CD1c-positive myeloid dendritic cell (primary cell): ENCODE results near the gene BCR.

Experiments used
- DNase-seq: peaks from one replicate; pipeline ENCODE4 v3.0.0-alpha.2; 2016; ENCODE audit errors: extremely low spot score

BCR gene

DNA sequence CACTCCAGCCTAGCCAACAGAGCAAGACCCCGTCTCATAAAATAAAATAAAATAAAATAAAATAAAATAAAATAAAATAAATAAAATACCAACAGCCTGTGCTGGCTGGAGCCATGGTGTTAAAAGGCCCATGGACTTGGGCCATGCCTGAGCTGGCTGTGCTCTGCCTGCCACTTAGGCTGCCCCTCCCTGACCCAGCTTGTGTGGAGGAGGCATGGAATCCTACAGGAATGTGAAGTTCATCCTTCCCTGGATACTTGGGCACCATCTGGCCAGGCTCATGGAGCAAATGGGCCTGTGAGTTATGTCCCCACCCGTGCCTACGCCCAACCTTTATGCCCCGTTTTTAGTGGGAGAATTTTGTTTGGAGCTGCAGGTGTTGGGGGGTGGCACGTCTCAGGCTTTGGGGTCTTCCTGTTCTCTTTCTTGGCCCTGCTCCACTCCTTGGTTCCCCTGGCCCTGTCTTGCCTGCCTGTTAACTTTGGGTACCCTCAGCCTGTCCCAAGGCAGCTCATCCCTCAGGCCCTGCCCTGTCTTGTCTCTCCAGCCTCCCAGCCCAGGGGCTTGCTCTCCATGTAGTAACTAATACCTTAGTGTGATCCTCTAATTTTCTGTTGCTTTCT, 51.3 kb downstream of the BCR start:
- DNase-seq, result no peak

DNA sequence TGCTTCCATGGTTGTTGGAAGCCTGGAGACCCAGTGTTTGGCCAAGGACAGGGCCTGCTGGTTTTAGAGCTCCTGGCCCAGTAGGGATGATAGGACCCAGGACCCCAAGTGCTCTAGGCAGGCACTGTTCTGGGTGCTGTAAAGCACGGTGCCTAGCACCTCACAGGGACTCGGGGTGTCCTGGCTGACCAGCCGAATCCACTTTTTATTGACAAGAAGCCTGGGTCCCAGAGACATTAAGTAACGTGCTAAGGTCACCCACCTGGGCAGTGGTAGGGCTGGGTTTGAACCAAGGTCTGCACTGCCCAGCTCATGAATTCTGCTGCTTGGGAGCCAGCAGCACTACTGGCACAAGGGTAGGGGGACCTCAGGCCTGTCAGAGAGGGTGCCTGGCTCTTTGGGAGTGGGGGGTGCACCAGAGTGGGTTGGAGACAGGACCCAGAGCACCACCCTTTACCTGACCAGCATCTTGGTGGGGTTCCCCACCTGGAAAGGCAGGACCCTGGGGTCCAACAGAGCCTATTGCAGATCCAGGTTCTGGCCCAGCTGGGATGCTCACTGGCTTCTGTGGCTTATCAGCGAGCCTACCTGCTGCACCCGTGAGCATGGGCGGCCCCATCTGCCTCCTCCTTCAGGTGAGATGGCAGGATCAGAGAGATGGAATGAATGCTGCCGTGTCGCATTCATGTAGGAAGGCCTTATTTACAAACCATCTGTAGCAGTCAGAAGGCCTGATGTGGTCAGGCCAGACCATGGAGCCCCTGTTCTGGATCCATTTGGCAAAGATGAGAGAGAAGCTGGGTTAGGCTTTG, 52.0 kb downstream of the BCR start:
- DNase-seq, result no peak

DNA sequence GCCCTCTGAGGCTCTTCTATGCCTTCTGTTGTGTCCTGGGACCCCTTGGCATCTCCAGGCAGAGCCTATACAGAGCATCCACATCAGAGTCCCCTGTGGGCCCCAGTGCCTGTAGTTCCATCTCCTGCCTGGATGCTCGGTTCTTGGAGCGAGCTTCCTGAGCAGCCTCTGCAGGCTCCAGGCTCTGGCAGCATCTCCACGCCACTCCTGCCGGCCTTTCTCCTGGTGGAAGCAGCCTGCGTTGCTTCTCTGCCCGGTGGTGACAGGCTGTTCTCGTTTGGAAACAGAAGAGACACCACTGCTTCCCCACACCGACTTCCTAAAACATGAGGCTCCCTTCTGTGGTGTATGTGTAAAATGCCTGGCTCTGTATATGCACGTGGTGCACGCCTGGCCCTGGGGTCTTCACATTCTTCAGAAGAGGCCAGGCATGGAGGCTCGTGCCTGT, 52.8 kb downstream of the BCR start:
- peak; percentile 22 for DNase-seq

DNA sequence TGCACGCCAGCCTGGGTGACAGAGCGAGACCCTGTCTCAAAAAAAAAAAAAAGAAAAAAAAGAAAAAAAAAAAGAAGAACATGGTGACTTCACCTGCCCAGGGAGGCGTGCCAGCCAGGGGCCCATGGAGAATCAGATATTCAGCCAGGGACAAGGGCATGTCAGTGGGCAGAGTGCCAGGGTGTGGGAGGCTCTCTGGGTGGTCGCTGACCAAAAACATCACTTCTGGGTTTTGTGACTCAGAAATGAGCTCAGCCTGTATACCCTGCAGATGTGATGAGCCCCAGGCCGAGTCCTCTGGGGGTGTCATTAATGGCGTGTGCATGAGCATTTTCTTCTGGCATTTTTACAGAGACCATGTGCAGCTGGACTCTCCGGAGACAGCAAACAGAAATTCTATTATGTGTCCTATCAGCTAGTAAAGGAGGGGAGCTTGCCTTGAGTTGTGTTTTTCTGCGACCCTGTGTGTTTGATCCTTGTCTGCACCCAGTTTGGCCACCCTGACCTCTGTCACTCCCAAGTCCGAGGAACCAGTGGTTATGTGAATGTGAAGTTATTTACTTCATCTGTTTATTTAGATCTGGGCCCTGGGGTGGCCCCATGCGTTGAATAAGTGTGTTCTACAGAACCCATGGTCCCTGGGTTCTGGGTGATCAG, 53.6 kb downstream of the BCR start:
- DNase-seq, result no peak

DNA sequence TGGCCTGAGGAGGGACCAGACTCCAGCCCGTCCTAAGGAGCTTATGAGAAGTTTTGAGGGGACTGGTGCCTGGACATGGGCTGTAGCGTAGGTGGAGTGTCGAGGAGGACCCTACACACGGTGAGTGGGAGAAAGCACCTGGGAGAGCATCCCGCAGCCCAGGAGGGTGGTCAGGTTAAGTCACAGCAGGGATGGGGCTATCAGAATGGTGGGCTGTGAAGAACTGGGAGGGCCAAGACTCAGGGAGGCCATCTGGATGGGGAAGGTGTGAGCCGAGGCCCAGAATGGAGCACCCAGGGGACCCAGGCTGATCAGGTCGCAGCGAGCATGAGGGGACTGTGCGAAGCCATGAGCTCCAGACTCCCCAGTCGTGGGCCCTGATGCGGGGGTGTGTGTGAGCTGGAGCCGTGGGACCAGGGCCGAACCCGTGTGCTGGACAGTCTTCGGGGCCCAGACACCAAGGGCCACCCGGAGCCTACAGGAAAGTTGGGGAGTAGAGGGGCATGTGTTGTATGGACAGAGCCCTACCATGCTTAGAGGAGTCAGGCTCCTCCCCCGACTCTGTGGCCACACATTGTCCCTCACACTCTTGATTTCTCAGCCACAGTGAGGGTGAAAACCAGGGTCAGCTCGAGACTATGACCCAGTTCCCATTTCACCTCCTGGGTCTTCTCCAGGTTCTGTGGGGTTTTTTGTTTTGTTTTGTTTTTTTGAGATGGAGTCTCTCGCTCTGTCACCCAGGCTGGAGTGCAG, 54.3 kb downstream of the BCR start:
- no peak for DNase-seq

DNA sequence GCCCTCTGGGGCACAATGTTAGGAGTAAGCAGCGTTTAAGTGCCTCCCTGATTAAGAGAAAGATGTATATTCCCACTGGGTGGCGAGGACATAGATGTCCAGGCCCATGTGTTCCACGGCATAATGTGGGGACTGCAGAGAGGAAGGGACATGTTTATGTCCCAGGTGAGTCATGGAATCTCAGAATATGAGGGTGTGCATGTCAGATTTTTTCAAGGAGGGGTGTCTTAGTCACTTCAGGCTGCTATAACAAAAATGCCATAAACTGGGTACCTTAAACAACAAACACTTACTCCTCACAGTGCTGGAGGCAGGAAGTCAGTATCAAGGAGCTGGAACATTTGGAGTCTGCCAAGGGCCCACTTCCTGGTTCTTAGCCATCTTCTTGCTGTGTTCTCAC, 55.1 kb downstream of the BCR start:
- no peak for DNase-seq

DNA sequence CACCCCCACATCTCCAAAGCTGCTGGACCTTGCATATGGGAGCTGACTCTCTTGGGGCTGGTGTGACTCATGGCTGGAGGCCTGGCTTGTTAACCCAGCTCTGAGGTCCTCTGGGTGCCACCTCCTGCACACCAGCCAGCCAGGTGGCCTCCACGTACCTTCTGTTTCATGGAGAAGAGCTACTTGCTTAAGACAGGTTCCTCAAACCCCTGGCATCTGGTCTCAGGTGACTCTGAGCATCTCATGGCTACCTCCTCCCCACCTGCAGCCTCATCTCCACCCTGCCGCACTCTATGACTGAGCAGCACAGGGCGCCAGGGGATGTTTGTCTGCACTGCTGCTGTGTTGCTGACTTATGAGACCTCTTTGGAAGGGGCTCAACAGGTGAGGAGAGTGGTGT, 55.7 kb downstream of the BCR start:
- no peak for DNase-seq

DNA sequence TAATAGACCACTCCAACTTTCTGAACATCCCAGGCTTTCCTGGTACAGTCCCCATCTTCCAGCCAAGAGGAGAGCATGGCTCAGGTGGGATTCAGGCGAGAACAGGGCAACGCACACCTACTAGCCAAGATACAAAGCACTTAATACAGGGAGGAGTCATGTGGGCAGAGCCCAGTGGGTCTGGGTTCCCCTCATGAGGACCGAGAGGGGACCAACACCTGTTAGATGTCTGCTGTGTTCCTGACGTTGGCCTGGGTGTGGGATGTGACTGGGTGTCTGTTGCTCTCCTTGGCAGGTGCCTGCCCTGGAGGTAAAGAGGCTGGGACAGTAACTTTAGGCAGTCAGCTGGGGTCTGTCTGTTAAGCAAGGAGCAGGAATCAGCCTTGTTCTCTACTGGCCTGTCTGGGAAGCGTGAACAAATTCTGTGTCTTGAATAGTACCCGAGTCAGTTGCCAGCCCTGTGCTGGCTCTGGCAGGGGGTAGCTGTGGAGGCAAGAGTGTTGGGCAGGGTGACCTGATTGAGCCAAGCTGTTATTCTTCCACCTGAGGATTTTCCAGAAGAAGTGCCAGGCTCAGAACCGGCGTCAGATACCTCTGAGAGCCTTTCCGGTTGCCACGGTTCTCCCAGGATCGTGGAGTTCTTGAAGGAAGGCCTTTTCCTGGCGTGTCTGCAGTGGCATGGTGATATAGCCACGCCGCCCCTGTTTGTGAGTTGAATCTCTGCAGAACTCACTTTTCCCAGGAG, 56.3 kb downstream of the BCR start:
- no peak for DNase-seq

DNA sequence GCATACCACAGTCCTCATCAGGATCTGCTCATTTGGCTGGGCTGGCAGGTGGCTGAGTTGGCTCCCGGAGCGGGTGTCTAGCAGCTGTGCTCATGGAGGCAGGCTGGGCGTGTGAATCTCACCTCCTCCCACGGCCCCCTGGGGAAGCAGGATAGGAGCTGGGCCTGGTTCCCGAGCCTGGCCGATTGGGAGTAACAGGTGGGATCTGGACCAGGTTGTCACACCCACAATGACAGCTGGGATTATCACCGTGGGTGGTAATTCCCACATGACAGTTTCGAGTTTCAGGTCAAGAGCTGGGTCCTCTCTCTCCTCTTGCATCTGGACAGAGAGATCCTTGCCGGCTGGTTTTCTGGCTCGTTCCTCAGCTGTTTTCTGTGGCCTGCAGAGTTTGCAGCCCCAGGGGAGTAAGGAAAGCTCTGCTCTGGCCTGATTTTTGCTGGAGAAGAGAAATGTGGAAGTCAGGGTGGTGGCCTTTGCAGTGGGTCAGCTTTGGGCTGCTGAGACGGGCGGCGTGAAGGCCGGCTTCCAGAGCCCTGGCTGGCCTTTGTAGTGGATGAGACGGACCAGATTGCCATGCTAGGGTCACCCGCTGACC, 57.0 kb downstream of the BCR start:
- DNase-seq, result no peak

DNA sequence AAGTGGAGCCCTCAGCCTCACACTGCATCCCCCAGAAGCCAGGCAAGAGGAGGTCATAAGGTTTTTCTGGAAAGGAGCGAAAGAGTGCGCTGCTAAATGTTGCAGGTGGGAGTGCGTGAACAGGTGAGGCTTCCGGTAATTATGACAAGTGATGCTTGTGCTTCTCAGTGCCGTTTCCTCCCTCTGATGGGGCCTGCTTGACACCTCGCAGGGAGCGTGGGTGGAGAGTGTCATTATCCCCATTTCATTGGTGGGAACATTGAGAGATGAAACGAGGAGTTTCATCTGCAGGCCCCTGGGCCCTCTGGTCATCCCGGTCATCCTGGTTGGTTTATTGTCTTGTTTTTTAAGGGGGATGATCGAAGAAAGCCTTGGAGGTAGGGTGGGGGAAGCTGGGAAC, 57.5 kb downstream of the BCR start:
- DNase-seq, result no peak

DNA sequence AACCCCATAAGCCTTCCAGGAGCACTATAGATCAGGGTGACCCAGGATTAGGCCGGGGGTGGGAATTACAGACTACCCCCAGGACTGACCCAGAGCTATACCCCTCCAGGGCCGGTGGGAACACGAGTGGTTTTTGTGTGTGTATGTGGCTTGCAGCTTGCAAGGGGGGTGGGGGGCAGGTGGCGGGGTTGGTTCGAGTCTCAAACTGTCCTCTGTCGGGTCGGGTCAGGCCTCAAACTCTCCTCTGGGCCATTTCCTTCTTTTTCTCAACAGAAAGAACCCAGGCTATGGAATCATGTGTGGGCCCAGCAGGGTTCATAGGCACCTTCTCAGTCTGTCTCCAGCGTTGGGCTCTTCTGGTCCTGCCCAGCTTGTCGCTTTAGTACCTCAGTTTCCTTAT, 58.4 kb downstream of the BCR start:
- DNase-seq, result no peak

DNA sequence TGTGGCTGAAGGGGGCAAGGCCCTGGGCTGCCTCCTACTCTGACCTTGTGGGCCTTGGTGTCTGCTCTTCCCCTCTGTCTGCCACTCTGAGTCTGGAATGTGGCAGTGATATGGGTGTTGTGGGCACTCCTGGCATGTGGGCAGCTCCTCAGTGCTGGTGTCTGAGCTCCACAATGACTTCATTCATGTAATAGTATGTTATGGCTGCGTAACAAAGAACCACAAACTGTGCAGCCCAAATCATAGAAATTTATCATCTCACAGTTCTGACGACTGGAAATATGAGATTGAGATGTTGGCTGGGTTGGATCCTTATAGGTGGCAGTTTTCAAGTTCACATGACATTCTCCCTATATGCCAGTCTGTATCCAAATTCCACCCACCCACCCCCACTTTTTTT, 59.1 kb downstream of the BCR start:
- DNase-seq, result no peak

DNA sequence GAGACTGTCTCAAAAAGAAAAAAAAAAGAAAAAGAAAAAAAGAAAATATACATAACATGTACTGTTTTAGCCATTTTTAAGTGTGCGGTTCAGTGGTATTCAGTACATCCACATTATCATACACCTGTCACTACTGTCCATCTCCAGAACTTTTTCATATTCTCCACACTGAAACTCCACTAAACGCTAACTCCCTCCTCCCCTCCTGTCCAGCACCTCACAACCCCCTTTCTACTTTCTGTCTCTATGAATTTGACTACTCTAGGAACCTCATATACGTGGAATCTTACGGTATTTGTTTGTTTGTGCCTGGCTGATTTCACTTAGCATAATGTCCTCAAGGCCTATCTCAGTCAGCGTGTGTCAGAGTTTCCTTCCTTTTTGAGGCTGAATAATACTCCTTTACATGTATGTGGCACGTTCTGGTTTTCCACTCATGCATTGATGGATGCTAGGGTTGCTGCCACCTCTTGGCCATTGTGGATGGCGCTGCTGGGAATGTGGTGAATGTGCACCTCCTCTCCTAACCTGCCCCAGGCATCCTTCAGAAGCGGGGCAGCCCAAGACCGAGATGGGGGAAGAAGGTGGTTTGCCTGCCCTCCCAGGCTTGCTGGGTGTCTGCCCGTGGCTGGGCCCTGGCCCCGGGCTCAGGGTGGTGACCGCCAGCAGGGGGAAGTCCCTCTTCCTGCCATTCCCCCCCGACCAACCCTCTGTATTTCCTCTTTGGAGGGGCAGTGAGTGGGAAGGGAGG, 60.5 kb downstream of the BCR start:
- no peak for DNase-seq

DNA sequence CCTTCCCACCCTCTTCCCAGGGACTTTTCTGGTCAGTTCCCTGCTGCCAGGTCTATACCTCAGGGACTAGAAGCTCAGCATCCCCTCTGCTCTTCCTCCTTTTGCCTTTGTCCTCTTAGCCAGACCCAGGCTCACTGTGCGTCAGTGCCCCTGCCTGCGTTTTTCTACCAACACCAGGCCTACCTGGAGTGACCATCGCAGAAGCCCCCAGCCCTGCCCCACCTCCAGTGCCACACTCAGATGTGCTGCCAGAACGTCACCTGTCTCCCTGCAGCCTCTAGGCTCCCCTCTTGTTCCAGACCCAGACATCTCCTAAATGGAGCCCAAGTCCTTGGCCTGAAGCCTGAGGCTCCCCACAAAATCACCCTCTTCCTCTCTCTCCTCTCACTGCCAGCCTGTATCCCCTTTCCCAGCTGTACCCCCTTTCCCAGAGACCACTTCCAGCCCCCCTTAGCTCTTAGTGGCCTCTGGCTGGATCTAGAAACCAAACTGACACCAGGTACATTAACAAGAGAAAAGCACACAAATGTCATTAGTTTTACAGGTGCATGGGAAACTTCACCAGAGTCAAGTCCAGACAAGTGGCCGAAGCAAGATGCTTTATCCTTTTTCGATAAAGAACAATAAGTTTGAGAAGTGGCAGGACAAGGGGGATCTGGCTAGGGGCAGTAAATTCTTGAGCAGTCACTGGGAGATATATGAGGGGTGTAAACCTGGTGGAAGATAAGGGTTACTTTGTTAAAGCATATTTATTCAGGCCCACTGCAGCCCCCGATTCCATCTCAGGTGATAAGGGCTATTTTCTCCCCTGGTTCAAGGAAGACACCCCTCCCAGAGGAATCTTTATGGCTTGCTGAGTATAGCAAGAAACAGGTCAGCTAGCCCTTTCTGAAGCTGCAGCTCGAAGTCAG, 61.5 kb downstream of the BCR start:
- no peak for DNase-seq

DNA sequence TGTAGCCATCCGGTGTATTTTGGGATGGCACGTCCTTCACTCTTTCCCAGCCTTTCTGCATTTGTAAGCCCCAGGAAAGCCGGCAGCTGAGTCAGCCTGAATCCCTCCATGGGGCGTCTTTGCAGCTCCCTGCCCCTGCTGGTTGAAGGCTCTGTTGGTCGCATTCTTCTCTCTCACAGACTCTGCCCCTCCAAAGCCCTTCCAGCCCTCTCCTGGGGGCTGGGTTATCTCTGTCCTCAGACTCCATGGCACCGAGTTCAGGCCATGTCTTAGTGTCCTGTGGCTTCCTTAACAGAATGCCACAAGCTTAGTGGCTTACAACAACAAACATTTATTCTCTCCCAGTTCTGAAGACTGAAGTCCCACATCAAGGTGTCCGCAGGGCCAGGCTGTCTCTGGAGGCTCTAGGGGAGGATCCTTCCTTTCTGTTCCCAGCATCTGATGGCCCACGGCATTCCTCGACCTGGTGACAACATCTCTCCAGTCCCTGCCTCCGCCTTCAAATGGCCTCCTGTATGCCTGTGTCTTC, 62.2 kb downstream of the BCR start:
- no peak for DNase-seq

DNA sequence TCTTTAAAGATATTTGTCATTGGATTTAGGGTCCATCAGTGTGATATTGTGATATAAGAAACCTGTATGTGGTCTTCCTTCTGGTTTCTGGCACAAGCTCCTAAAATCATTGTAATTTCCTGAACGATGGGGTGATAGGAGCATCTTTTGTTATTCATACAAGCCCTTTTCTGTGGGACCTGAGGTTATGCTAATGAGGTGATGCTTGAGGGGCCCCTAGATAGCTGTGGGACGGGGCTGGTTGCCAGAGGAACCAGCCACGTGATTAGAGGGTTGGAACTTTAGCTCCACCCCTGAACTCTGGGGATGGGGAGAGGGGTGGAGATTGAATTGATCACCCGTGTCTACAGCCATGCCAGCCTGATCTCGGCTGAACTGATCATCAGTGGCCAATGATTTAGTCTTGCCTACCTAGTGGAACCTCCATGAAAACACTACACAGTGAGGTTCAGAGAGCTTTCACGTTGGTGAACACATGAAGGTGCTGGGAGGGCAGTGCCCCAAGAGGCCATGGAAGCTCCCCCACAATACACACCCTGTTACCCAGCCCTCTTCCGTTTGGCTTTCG, 62.8 kb downstream of the BCR start:
- DNase-seq, result peak; percentile 40

DNA sequence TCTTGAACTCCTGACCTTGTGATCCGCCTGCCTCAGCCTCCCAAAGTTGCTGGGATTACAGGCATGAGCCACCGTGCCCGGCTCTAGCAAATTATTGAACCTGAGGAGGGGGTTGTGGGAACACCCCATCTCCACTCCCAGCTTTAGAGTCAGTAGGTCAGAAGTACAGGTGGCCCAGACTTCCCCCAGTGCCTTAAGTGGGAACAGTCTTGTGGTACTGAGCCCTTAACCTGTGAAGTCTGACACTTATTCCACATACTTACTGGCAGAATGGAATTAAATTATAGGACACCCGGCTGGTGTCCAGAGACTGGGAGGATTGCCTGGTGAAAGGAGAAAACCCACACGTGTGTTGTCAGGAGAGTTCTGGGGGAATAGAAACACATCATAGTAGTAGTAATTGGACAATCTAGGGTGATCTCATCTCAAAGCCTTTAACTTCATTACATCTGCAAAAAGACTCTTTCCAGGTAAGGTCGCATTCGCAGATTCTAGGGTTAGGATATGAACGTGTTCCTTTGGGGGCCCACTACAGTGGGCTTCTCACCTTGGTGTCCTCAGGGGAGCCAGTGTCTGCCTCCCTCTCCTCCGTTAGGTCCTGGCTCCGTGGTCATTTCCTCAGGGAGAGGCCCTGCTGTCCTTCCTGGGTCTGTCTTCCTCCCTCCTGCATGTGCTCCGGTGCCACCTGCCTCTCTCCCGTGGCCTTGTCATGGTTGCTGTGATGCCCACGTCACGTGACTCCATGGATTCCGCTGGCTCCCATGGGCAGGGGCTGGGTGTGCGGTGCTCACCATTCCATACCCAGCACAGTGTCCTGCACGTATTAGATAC, 63.8 kb downstream of the BCR start:
- no peak for DNase-seq

DNA sequence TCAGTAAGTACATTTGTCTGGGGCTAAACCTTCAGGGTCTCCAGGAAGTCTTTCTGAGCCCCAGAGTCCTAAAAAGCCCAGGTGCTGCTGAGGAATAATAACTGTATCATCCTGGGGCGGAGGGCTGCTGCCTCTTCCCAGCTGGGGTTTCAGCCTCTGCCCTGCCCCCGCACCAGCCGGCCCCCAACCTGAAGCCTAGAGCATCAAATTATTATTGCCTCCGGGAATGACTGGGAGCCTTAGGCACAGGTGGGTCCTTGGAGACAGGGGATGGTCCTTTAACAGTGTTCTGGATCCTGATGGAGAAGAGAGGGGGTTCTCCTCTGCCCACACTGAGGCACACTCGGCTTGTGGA, 64.4 kb downstream of the BCR start:
- no peak for DNase-seq
